Measurements from ENCODE around the gene SEC14L5.

Gene SEC14L5

DNA sequence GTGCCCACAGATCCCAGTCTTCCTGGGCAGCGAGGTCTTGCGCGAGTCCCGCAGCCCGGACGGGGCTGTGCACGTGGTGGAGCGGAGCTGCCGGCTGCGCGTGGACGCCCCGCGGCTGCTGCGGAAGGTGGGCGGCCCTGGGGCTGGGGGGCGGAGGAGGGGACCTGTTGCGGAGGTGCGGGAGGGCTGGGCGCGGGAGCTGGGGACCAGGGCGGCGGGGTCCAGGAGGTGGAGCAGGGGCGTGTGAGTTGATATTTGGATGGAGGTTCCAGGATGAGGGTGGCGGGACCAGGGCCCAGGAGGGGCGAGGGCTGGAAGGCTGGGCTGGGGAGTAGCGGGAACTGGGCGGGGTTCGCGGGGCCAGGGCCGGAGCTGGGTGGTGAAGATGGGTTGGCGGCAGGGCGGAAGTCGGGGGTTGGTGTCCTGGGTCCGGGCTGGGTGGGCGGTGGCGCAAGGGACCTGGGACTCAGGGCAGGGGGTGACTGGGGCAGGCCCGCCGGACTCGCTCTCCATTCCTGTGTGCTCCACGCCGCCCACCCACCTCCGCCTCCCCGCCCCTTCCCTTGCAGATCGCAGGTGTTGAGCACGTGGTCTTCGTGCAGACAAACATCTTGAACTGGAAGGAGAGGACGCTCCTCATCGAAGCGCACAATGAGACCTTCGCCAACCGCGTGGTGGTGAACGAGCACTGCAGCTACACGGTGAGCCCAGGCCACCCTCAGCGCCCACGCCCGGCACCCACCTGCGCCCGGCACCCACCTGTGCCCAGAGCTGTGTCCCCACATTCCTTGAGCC is 29.6 kb downstream of the SEC14L5 start:
- no peak for DNase-seq

DNA sequence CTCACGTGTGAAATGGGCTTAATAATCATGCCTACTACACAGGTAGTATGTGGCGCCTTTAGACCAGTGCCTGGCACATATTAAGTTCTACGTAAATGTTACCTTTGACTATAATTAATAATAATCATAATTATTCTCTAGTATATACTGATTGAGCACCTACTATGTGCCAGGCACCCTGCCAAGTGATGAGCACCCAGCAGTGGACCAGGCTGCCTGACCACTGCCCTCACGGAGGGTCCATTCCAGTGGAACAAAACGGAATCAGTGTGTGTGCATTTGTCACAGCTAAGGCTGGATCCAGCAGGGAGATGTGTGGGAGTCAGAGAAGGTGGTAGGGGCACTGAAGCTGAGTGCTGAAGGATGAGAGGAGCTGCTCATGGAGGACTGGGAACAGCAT is 30.5 kb downstream of the SEC14L5 start:
- DNase-seq: no peak

DNA sequence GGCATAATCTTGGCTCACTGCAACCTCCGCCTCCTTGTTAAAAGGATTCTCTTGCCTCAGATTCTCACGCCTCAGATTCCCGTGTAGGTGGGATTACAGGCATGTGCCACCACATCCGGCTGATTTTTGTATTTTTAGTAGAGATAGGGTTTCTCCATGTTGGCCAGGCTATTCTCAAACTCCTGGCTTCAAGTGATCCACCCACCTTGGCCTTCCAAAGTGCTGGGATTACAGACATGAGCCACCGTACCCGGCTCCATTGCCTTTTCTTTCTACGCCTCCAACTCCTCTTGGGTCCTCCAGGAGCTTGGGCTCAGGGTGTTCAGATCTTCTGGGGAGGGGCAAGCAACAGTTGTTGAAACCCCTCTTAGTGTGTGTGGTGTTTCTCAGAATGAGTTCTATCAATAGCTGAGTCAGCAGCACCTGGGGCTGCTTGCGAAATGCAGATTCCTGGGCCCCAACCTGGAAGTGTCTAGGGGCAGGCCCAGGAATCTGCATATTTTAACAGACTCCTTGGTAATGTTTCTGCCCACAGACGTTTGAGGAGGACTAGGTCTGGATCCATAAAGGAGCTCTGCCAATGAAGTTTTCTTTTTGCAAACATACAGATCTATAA is 31.4 kb downstream of the SEC14L5 start:
- DNase-seq: no peak

DNA sequence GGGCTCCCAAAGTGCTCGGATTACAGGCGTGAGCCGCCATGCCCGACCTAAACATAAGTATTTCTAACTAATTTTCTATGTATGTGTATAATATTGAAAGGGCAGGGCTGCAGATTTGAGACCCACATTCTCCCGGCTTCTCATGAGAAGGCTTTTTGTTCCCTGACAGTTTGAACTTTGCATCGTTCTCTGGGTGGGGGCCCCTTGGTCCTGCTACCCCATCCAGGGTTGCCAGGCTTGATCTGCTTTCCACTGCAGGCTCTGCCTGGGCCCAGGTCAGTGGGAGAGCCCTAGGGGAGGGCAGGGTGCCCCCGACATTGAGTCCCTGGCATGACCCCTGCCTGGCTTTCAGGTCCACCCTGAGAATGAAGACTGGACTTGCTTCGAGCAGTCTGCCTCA is 32.3 kb downstream of the SEC14L5 start:
- no peak for DNase-seq

DNA sequence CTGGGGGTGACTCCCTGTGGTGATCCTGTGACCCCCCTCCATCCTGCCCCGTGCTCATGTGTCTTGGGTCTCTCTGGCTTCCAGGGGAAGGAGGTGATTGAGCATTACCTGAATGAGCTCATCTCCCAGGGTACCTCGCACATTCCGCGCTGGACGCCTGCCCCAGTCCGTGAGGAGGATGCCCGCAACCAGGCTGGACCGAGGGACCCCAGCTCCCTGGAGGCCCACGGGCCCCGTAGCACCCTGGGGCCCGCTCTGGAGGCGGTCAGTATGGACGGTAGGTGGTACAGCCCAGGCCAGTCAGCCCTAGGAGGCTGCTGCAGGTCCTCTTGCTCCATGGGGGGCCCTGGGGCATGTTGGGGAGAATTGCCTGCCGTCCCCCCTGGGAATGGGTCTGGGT is 33.6 kb downstream of the SEC14L5 start:
- DNase-seq: no peak

DNA sequence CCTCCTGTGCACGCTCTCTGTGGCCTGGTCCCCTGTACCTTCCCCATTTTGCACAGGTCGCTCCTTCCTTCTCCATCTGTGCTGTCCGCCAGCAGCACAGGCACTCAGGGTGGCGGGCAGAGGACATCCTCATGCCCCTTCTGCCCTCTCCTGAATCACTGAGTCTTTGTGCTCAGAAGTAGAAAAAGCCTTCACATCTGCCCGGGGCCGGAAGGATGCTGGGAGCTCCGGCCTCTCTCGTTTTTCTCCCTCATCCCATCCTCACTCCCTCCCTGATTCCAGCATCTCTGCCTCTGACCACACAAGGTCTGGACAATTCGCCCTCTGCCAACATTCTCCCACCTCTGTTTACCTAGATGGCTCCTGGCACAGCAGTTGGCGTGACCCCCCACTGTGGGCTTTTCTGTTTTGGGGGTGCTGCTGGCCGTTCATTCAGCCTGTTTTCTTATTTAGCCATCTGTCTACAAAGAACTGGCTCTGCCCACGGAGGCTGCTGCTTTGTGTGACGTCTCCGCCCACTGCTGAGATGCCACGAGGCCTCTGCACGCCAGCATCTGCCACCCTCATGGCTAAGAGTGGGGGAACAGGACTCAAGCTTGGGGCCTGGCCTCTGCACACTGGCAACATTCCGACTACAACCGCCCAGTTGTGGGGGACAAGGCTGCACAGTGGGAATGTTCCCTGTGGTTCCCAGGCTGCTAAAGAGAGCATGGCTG is 36.7 kb downstream of the SEC14L5 start:
- DNase-seq: no peak

DNA sequence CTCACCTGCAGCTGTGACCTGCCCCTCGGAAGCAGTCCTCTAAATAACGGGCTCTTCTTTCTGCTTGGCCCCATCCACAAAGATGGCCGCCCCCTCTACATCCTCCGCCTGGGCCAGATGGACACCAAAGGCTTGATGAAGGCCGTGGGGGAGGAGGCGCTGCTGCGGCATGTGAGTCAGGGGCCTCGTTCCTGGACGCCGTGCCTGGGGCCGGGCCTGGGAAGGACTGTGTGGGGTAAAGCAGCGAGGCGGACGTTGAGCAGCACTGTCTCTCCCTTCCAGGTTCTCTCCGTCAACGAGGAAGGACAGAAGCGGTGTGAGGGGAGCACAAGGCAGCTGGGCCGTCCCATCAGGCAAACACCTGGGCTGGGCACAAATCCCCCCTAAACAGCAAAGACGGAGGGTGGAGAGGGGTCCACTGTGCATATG is 42.5 kb downstream of the SEC14L5 start:
- DNase-seq: no peak

DNA sequence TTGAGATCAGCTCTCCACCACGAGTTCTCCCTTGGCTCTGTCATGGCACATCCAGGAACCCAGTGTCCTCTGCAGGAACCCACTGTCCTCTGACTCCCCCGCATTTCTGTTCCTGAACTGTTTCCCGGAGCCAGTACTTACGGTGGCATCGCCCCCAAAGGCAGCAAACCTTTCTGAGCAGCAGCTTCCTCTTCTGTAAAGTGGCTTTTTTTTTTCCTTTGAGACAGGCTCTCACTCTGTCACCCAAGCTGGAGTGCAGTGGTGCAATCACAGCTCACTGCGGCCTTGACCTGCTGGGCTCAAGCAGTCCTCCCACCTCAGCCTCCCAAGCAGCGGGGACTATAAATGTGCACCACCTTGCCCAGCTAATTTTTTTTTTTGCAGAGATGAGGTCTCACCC is 43.4 kb downstream of the SEC14L5 start:
- DNase-seq: no peak

DNA sequence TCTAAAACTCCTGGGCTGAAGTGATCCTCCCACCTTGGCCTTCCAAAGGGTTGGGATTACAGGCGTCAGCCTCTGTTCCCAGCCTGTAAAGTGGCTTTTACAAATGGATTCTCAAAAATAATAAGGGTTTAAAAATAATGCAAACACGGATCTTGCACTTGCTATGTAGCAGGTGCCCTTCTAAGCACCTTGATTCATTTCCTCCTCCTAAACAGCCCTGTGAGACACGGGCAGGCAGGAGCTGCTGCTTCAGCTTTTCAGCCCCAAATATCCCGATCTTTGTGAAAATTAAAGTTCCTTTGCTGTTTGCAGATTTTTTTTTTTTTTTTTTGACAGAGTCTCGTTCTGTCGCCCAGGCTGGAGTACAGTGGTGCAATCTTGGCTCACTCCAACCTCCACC is 43.9 kb downstream of the SEC14L5 start:
- no peak for DNase-seq

DNA sequence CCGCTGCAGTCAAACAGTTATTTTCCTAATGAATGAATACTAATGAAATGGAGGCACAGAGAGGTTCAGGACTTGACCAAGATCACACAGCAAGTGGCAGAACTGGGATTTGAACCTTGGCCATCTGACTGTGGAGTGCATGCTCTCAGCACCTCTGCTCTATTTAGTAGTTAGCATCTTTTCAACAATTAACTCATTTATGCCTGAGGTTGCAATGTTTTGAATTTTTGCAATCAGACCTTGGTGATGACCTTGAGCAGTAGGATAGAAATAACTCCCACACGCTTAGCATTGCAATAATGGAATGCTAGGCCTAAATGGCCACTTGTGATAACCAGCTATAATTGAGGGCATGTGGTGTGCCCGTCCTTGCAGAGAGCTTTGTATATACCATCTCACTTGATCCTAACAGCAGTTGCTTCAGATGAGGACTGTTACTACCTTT is 44.6 kb downstream of the SEC14L5 start:
- no peak for DNase-seq

DNA sequence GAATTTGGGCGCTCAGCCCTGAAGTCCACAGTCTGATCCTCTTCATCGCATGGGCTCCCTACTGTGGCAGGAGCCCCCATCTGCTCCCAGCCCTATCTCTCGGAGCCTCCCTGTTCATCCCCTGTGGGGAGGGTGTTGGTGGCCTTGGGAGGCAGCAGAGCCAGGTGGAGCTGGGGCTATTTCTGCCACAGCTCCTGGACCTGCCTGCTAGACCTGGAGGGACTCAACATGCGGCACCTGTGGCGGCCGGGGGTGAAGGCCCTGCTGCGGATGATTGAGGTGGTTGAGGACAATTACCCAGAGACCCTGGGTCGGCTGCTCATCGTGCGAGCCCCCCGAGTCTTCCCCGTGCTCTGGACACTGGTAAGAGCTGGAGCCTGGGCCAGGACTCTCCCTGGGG is 45.1 kb downstream of the SEC14L5 start:
- no peak for DNase-seq

DNA sequence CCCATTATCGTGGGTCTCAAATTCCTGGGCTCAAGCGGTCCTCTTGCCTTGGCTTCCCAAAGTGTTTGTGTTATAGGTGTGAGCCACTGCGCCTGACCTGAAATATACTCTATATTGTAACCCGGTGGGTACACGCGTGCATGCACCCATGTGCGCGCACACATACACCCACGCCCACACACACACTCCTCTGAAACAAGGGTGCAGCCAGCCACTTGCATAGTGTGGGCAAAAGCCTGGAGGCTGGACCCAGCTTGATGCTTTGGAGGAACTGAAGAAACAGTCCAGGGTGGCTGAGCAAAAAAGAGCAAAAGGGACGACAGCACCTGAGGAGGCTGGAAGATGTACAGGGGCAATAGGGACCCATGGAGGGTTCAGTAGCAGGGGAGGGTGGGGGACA is 45.7 kb downstream of the SEC14L5 start:
- no peak for DNase-seq

DNA sequence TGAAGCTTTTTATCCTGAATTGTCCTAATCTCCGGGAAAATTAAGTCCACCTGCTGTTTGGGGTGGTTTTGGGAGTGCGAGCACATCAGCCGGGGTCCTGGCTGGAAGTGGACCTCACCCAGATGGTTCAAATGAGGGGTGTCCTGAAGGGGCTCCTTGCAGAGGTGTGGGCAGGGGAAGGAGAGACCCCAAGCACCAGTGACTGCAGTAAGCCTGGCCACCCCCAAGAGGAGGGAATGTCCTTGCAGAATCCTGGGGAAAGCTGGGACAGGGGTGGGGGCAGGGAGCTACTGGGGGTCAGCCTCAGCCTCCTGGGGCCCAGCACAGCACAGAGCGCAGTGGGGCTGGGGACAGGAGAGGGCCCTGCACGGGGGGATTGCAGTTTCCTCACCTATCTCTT is 46.2 kb downstream of the SEC14L5 start:
- DNase-seq: no peak

DNA sequence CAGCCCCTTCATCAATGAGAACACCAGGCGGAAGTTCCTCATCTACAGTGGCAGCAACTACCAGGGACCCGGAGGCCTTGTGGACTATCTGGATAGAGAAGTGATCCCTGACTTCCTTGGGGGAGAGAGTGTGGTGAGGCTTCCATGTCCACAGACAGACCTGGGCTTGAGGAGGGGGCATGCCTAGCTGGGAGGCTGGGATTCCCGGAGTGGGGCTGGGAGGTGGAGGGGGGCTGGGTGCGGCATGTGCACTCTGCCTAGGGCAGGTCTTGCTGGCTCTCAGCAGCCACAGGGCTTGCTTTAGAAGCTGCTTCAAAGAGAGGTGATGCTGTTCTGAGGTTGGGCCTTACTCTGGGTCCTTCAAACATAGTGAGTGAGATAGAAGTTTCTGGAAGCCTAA is 47.8 kb downstream of the SEC14L5 start:
- DNase-seq: no peak

DNA sequence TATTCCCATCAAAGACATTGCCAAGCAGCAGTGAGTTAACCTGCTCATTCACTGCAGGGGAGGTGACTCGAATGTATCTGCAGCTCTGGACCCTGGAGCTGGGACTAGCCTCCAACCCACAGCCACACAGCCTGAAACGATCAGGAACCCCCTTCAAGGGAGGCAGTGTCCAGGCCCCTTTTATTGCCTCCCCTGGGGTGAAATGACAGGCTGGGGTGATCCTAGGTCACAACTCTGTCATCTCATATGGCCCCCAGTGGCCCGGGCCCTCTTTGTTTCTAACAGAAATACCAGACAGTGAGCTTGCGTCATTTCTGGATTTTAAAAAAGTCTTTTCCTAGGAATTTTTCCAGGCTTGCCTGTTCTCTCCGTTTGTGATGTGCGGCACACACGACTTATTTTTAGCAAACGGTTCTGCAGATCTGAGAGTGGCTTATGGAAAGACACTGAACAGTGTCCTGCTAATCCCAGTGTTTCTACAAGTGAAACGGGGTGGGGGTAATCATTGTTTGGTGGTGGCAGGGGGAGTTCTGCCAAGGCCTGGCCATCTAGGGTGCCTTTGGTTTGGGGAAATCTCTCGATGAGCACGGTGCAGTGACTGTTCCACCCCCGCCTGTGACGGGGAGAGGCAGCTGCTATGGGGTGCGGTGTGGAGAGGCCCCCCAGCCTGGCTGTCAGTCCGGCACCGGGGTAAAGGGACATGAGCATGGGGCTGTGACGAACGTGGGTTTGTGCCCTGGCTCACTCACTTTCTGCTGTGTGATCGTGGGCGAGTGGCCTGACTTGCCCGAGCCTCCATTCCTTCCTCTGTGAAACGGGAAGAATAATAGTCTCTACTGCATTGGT is 48.4 kb downstream of the SEC14L5 start:
- DNase-seq: no peak

DNA sequence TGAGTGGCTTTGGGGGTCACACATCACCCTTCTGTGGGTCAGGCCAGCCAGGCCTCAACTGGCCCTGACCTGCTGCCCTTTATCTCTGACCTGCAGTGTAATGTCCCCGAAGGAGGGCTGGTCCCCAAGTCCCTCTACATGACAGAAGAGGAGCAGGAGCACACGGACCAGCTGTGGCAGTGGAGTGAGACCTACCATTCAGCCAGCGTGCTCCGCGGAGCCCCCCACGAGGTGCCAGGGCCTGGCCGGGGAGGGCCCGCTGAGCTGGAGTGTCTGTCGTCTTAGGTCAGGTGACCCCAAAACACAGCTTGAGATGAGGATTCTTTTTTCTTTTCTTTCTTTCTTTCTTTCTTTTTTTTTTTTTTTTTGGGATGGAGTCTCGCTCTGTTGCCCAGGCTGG is 49.1 kb downstream of the SEC14L5 start:
- no peak for DNase-seq

DNA sequence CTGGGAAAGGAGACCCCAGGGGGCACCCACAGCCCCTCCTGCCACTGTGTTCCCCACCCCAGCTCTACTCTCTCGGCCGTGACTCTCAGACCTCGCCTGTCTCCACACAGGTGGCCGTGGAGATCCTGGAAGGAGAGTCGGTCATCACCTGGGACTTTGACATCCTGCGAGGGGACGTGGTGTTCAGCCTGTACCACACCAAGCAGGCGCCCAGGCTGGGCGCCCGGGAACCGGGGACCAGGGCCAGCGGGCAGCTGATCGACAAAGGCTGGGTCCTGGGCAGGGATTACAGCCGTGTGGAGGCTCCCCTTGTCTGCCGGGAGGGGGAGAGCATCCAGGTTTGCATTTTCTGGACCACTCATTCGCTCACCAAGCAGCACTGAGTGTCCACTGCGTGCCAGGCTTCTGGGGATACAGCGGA is 50.2 kb downstream of the SEC14L5 start:
- no peak for DNase-seq

DNA sequence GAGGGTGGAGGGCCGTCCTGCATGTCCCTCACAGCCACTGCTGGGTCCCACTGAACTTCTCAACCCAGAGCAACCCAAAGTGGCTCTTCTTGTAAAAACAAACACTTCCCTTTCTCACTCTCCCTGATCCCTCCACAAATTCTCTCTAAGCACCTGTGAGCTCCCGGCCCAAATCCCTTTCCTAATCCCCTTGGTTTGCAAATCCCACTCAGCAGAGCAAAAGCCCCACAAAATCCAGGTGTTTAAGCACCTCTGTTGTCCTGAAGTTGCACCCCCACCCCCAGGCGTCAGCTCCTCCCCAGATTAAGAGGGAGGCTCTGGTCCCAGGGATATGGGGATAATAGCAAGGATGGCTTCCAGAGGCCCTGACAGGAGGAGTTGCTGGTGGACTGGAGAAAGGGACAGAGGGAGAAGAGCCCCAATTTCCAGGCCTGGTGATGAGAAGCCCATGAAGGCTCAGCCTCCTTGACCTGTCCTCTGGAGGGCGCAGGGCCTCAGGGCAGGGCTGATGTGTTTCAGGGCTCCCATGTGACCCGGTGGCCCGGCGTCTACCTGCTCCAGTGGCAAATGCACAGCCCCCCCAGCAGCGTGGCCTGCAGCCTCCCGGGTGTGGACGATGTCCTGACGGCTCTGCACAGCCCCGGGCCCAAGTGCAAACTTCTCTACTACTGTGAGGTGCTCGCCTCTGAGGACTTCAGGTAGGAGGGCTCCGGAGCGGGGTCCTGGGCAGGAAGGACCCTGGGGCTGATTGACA is 52.6 kb downstream of the SEC14L5 start:
- no peak for DNase-seq

DNA sequence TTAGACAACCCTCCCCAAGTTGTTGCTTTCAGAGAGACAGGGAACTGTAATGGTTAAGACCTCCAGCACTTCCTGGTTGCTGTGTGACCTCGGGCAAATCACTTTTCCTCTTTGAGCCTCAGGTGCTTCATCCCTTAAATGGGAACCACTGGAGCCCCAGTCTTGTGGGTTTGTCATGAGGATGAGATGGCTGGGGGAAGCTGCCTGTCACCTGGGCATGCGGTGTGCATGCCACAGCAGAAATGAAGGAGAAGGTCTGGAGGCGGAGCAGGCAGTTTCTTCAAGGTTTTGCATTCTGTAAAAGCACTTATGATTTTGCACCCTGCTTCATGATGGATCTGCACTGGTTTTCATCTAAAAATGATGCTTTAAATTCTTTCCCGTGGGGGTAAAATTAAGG is 53.5 kb downstream of the SEC14L5 start:
- DNase-seq: no peak

DNA sequence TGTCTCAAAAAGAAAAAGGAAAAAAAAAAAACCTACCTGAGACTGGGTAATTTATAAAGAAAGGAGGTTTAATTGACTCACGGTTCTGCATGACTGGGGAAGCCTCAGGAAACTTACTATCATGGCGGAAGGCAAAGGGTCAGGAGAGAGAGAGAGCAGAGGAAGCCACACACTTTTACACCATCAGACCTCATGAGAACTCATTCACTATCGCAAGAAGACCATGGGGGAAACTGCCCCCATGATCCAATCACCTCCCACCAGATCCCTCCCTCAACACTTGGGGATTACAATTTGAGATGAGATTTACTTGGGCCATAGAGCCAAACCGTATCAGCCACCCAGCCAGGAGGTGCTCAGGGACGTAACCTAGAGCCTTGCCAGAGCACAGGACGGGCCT is 54.8 kb downstream of the SEC14L5 start:
- no peak for DNase-seq

DNA sequence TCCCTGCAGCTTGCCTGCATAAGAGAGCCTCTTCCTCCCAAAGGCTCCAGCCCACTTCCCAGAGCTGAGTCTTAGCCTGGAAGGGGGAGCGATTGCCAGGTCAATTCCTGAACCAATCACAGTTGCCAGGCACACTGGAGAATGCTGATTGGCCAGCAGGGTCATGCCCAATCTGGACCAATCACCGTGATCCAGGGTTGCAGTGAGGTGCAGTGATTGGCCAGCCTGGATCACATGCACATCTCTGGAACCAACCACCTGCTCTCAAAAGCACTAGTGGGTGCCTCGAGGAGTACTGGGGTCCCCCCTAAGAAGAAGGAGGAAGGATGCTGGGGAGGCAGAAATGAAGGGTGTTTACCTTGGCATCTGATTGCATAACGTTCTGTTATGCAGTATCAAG is 57.2 kb downstream of the SEC14L5 start:
- DNase-seq: no peak

DNA sequence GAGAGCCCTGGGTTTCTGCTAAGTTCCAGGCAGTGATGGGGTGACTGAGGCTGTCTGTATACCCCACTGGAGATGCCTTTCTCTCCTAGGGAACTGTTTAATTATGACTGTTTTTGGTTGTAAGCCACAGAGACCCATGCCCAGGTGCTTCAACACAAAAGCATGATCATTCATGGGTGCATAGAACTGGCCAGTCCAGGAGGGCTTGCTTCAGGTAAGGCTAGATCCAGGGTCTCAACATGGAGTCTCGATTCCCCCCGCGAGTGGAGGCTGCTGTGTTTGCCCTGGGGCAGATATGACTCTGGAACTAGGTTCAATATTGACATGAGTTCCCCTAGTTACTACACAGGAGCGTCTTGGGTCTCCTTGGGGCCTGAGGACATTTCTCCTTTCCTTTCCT is 57.8 kb downstream of the SEC14L5 start:
- no peak for DNase-seq
